Body of pancreas (tissue), 4 donors: ENCODE measurements around the gene ATXN1.

Source experiments
- CTCF ChIP-seq, 7 experiments: fragments of 450-650 bp in 4 of 7; fragments of 200-600 bp in 3 of 7; sonication (generic) in 3 of 7; IDR thresholded peaks; one replicate each; pipeline ENCODE4 v1.5.1; 2016 to 2019; ENCODE audit warnings: antibody characterized with exemption in 7 of 7
- POLR2A ChIP-seq, 3 donors: fragments of 450-650 bp; IDR thresholded peaks; one replicate each; pipeline ENCODE4 v1.6.1; 2016; ENCODE audit warnings: antibody characterized with exemption in 3 of 3, mild to moderate bottlenecking in 2 of 3

- TF ChIP-seq CTCF (IDR thresholded peaks at IDR 0.05) (no peak), POLR2A (IDR thresholded peaks at IDR 0.05) (no peak)
Measured at GRCh38 chr6:16473908-16474771, 287.1 kb downstream of the ATXN1 start.
